ENCODE results near the gene ERVV-1.
A peak's percentile ranks its signal among the peaks of the same experiment; 100 is the strongest.
"Not testable (repeated sequence)": the region's sequence is repeated elsewhere in the genome, so short reads cannot be mapped to it uniquely, and the experiment has no call there.

The ERVV-1 gene

GRCh38 chr19:53019684-53020083 is 6.0 kb downstream of the ERVV-1 start:
- FAIRE-seq = no peak
- no peak for DNase-seq (ENCODE audit: low spot score)

- not testable (repeated sequence) for FAIRE-seq; DNase-seq (ENCODE audit: low spot score)
Observed at GRCh38 chr19:53028306-53028705, 14.6 kb downstream of the ERVV-1 start.

GRCh38 chr19:53034054-53034453 is 20.3 kb downstream of the ERVV-1 start:
- DNase-seq (ENCODE audit: low spot score) (no peak), FAIRE-seq (no peak)

- no peak for FAIRE-seq
- no peak for DNase-seq (ENCODE audit: low spot score)
Observed at GRCh38 chr19:53034948-53035675, 21.4 kb downstream of the ERVV-1 start.

GRCh38 chr19:53037101-53038097 is 23.7 kb downstream of the ERVV-1 start:
- FAIRE-seq = no peak

GRCh38 chr19:53041366-53041765 is 27.6 kb downstream of the ERVV-1 start:
- no peak for DNase-seq (ENCODE audit: low spot score)
- no peak for FAIRE-seq

More at GRCh38 chr19:53037101-53038097, 23.7 kb downstream of the ERVV-1 start:
- DNase-seq (ENCODE audit: low spot score) = peak; percentile 84

- no peak for DNase-seq (ENCODE audit: low spot score)
- no peak for FAIRE-seq
Observed at GRCh38 chr19:53045536-53045935, 31.8 kb downstream of the ERVV-1 start.

GRCh38 chr19:53047379-53047778 is 33.7 kb downstream of the ERVV-1 start:
- FAIRE-seq (no peak), DNase-seq (ENCODE audit: low spot score) (no peak)

- FAIRE-seq (peak; percentile 27), DNase-seq (ENCODE audit: low spot score) (peak; percentile 48)
Observed at GRCh38 chr19:53055117-53055516, 41.4 kb downstream of the ERVV-1 start.

- FAIRE-seq (no peak), DNase-seq (ENCODE audit: low spot score) (no peak)
Observed at GRCh38 chr19:53057904-53058580, 44.3 kb downstream of the ERVV-1 start.

Measured in urothelium cell line (cell line).